SH-SY5Y (cell line): ENCODE measurements around the gene CFAP53.

Source experiments
- GATA2 ChIP-seq: IDR thresholded peaks from 2 replicates; pipeline ENCODE4 v1.6.1; 2011; ENCODE audit warnings: mild to moderate bottlenecking, low read depth, low read length
- GATA3 ChIP-seq: IDR thresholded peaks from 2 replicates; pipeline ENCODE4 v1.6.1; 2011; ENCODE audit warnings: low read depth, mild to moderate bottlenecking, low read length, moderate library complexity

CFAP53 gene

GRCh38 chr18:50298443-50299284 lies 32.4 kb upstream of the CFAP53 start:
- TF ChIP-seq GATA3 = no peak
- no peak for TF ChIP-seq GATA2

DNA sequence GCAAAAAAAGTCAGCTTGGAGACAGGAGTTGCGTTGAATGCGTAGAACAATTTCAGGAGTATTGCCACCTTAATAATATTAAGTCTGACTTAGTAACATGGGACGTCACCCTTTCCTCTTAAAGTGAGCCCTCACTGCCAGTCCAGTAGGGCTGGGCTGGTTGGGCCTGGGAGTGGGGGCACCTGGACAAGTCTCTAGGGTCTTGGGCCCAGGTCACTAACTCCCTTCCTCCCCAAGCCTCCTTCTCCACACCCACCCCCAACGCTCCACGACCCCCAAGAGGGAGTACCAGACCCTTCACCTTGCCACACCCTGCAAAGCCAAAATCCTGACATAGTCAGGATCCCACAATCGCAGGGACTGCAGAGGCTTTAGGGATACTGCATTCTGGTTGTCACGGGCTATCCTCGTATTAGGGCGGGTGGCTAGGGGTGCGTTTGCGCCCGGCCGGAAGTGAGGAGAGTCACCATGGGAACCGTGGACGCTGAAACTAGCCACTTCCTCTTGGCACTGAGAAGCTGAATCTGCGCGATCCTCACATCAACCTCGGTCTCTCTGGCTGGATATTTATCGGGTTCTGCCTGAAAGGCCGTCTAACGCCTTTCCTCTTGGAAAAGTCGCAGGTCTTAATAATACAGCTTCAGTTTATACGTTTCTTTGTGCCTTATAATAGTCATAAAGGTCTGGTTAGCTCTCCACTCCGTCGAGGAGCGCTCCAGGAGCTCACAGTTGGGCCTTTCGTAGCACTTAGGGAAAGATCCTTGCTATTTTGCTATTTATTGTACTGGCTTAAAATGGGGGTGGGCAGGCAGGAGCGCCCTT lies 31.5 kb upstream of the CFAP53 start:
- TF ChIP-seq GATA3 = no peak
- TF ChIP-seq GATA2 = no peak

GRCh38 chr18:50293039-50293438 lies 26.7 kb upstream of the CFAP53 start:
- no peak for TF ChIP-seq GATA2
- no peak for TF ChIP-seq GATA3

- no peak for TF ChIP-seq GATA2
- TF ChIP-seq GATA3 = no peak
Measured at GRCh38 chr18:50289108-50289443, 22.8 kb upstream of the CFAP53 start.

DNA sequence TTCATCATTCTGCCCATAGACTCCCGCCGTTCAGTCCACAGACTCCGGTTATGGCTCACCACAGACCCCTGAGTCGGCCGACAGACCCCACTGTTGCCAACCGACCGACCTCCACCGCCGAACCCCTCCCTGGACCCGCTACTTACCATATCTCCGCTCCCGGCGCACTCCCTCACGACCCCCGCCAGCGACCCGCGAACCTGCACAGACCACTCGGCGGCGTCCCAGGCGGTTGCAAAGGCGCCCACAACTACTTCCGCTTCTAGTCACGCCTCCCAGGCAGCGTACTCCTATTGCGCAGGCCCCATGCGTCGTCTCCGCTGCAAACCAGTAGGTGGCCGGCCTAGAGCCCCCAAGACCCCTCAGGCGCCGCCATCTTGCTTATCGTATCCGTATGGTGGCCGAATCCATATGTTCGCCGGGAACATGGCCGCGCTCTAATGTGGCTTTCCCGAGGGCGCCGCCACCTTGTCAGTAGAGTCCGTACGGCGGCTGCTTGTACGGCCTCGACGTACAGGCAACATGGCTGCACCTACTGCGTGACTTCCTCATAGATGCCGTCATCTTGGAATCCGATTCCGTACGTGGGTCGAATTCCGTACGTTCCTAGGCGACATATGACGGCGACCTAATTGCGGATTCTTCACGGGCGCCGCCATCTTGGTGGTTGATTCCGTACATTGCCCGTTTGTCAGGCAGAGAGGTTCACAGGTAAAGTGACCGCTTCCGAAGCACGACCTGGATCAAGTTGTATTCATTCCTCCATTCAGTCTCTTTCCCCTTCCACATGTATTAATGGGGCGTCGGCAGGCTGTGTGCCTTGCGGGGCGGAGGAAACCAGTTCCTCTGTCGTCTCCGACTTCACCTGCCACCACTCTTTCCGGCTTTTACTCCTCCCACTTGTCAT lies 21.4 kb upstream of the CFAP53 start, which contains the start of gene CXXC1:
Gene CXXC1 (minus strand): TSS at position 252 of the 907 bp plus-strand sequence. CDS start 103 bp downstream, at position 149.
- no peak for TF ChIP-seq GATA3
- no peak for TF ChIP-seq GATA2

- no peak for TF ChIP-seq GATA3
- TF ChIP-seq GATA2 = no peak
Measured at GRCh38 chr18:50287028-50287440, 20.7 kb upstream of the CFAP53 start.

- TF ChIP-seq GATA2 = no peak
- TF ChIP-seq GATA3 = no peak
Measured at GRCh38 chr18:50286391-50287027, 20.2 kb upstream of the CFAP53 start.

DNA sequence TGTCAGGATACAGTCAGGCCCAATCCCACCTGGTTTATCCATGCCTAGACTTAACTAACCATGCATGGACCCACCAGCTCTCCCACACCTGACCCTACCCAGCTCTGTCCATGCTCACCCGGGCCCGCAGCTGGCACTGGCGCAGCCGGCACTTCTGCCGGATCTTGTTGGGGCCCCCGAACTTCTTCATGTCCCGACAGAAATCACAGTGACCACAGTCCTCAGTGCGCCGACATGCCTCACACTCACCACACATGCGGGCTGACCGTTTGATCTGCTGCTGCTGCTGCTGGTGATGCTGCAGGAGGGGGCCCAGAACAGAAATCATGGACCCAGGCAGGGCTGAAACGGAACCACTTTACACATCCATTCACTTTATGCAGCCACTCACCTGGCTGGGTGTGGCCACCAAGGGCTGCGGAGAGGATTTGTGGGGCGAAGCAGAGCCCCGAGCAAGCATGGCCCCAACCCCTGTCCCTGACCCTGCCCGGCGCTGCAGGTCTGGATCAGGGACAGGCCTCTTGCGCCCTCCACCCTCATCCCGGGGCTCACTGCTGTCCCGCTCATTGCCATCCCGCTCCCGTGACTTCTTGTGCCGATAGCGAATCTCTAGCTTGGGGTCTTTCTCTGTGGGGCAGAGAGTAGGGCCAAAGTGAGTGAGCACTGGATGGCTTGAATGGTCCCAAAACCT lies 19.5 kb upstream of the CFAP53 start:
- no peak for TF ChIP-seq GATA3
- no peak for TF ChIP-seq GATA2

- TF ChIP-seq GATA3 (no peak), GATA2 (no peak)
Measured at GRCh38 chr18:50285071-50285470, 18.8 kb upstream of the CFAP53 start.

- TF ChIP-seq GATA3 = no peak
- no peak for TF ChIP-seq GATA2
Measured at GRCh38 chr18:50284255-50284885, 18.1 kb upstream of the CFAP53 start.

- TF ChIP-seq GATA3 (no peak), GATA2 (no peak)
Measured at GRCh38 chr18:50283469-50284209, 17.3 kb upstream of the CFAP53 start.
